ENCODE results near the gene KANK2. TPM values are rescaled to one million over a fixed set of nuclear protein-coding genes. Genes with fewer than 3 reads are reported as not detected.

KANK2 gene
- total and polyA plus RNA-seq, 2 of the 4 experiments (the other 2 are of a cell fraction), result 104 to 176 TPM

DNA sequence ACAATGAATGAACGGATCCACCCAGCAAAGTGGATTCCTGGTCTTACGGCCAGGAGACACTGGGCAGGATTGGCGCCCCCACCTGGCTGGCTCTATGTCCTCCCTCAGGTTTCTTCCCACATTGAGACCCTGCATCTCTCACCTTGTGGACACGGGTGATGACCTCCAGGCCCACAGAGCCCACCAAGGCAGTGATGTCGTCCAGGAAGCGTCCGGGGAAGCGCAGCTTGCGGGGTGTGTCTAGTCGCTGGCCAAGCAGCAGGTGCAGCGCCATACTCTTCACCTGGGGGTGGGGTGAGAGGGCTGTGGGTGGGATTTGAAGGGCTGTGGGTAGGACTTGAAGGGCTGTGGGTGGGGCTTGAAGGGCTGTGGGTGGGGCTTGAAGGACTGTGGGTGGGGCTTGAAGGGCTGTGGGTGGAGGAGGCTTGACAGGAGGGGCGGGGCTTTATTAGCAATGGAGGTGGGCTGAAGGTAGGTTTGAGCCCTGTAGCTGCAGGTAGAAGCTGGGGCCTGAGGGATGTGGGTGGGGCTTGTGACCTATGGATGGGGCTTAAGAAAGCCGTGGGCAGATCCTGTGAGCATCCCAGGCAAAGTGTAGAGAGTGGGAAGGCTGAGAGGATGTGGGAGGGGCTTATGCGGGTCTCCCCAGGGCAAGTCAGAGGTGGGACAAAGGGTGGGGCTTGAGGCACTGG is 30.0 kb upstream of the KANK2 start:
- H3K36me3 ChIP-seq (ENCODE audit: control insufficient read depth, insufficient read depth, low read length), result peaks cover 30% of the 10 kb centered on the region
- H2AFZ ChIP-seq (replicated peaks; ENCODE audit: low read length, poor library complexity), result no peak overlapping the region
- TF ChIP-seq RAD21 (IDR thresholded peaks at IDR 0.05; ENCODE audit: low read length), result no peak
- TF ChIP-seq CHD1 (IDR thresholded peaks at IDR 0.05; ENCODE audit: low read depth, low read length), result no peak
- no peak for TF ChIP-seq MAZ (IDR thresholded peaks at IDR 0.05; ENCODE audit: borderline replicate concordance, low read depth, low read length)
- TF ChIP-seq BHLHE40 (IDR thresholded peaks at IDR 0.05; ENCODE audit: low read depth, low read length), result no peak
- no peak for TF ChIP-seq RCOR1 (IDR thresholded peaks at IDR 0.05; ENCODE audit: insufficient replicate concordance, low read length)
- TF ChIP-seq SMC3 (IDR thresholded peaks at IDR 0.05; ENCODE audit: low read depth, low read length), result no peak
- TF ChIP-seq FOS (IDR thresholded peaks at IDR 0.05; ENCODE audit: low read depth, low read length), result no peak
- TF ChIP-seq, protein P1, sequence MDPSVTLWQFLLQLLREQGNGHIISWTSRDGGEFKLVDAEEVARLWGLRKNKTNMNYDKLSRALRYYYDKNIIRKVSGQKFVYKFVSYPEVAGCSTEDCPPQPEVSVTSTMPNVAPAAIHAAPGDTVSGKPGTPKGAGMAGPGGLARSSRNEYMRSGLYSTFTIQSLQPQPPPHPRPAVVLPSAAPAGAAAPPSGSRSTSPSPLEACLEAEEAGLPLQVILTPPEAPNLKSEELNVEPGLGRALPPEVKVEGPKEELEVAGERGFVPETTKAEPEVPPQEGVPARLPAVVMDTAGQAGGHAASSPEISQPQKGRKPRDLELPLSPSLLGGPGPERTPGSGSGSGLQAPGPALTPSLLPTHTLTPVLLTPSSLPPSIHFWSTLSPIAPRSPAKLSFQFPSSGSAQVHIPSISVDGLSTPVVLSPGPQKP (IDR thresholded peaks at IDR 0.05; ENCODE audit: borderline replicate concordance, low read depth, low read length), result no peak
- TF ChIP-seq, protein P2, sequence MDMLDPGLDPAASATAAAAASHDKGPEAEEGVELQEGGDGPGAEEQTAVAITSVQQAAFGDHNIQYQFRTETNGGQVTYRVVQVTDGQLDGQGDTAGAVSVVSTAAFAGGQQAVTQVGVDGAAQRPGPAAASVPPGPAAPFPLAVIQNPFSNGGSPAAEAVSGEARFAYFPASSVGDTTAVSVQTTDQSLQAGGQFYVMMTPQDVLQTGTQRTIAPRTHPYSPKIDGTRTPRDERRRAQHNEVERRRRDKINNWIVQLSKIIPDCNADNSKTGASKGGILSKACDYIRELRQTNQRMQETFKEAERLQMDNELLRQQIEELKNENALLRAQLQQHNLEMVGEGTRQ (IDR thresholded peaks at IDR 0.05; ENCODE audit: low read depth, low read length), result no peak
- TF ChIP-seq CEBPB (IDR thresholded peaks at IDR 0.05; ENCODE audit: low read depth, low read length), result no peak
- no peak for TF ChIP-seq RFX5 (IDR thresholded peaks at IDR 0.05; ENCODE audit: low read depth, low read length)
- no TSS peak for BruUV-seq (replicated peaks)
- no peaks in the 10 kb centered on the region for H3K9me3 ChIP-seq (ENCODE audit: control insufficient read depth, insufficient read depth, low read length)
- DNase-seq (no peak), ATAC-seq (ENCODE audit: low read depth) (no peak)
- H2BK120ac ChIP-seq (ENCODE audit: low read depth, low read length), result no peak overlapping the region
- H3K4ac ChIP-seq (ENCODE audit: low read depth, low read length), result no peak overlapping the region
- H3K9me1 ChIP-seq (ENCODE audit: insufficient read depth, low read length), result peaks cover 8% of the 10 kb centered on the region; the same call in 1 of the 2 replicates
- ChIA-PET POLR2A (ENCODE audit: unreplicated experiment) (interaction anchor here (0.6 kb wide), 1 partner anchor 9 kb away, joined by 4 read pairs; no protein-coding TSS in a partner anchor), CTCF (interaction anchor here (1.0 kb wide), 1 partner anchor 16 kb away, joined by 3 read pairs; no protein-coding TSS in a partner anchor)
- no peak overlapping the region for H3K4me3 ChIP-seq (ENCODE audit: insufficient read depth, low read depth, low read length)
- H2AK5ac ChIP-seq (ENCODE audit: low read depth, low read length), result no peak overlapping the region
- intact Hi-C loops (cut with micrococcal nuclease) (no loop called here), dilution Hi-C loops (cut with HindIII; ENCODE audit: low sequenced_read_pairs, unreplicated experiment) (no loop called here), in situ Hi-C loops (cut with MboI; ENCODE audit: low sequenced_read_pairs) (no loop called here)
- no peak overlapping the region for H3K9ac ChIP-seq (ENCODE audit: low read depth, low read length)
- H2BK20ac ChIP-seq (ENCODE audit: low read depth, low read length), result no peak overlapping the region
- H3K4me1 ChIP-seq (ENCODE audit: control insufficient read depth, insufficient read depth, low read length), result no peaks in the 10 kb centered on the region
- no peaks in the 10 kb centered on the region for H3K27me3 ChIP-seq (ENCODE audit: control insufficient read depth, insufficient read depth, low read length)
- no peaks in the 10 kb centered on the region for H4K20me1 ChIP-seq (ENCODE audit: insufficient read depth, low read length)
- no peak overlapping the region for H4K8ac ChIP-seq (ENCODE audit: low read depth in 2 of 2, low read length in 2 of 2)
- H2AK9ac ChIP-seq (replicated peaks; ENCODE audit: low read depth, low read length, poor library complexity), result no peak overlapping the region
- no peak overlapping the region for H3K23ac ChIP-seq (ENCODE audit: low read depth, low read length)
- no peak overlapping the region for H3K4me2 ChIP-seq (ENCODE audit: low read depth, low read length)
- WGBS, 2 experiments (ENCODE audit: extremely low coverage in 2 of 2, insufficient read length in 1 of 2), result 92% methylated on average over 7 of the region's 14 CpGs; no CpG with 5 or more reads in 1 of the 2 experiments
- H3K14ac ChIP-seq (replicated peaks; ENCODE audit: low read depth, low read length), result no peak overlapping the region
- H2BK15ac ChIP-seq (ENCODE audit: low read depth, low read length), result no peak overlapping the region
- no peaks in the 10 kb centered on the region for H3K79me1 ChIP-seq (ENCODE audit: low read depth in 1 of 2, low read length in 2 of 2)
- no peak overlapping the region for H3K18ac ChIP-seq (ENCODE audit: low read depth, low read length)
- H4K91ac ChIP-seq (ENCODE audit: insufficient read depth, low read depth, low read length), result no peak overlapping the region
- no peak overlapping the region for H3K27ac ChIP-seq (ENCODE audit: insufficient read depth, low read length)
- H4K5ac ChIP-seq (ENCODE audit: low read depth, low read length), result no peak overlapping the region
- no peak overlapping the region for H2BK5ac ChIP-seq (ENCODE audit: low read depth, low read length, poor library complexity, severe bottlenecking)
- H3K56ac ChIP-seq (ENCODE audit: extremely low read depth, insufficient read depth, low read length), result no peak overlapping the region

Data from IMR-90 (cell line).